Effector memory CD4-positive, alpha-beta T cell (primary cell): ENCODE results near the gene LAMB3.

Experiments
- DNase-seq, 3 donors: peaks; one replicate each; pipeline ENCODE4 v3.0.0-alpha.2; 2020
- H3K27ac ChIP-seq: 2 replicates; pipeline ENCODE4 v1.7.0; 2013; ENCODE audit warnings: mild to moderate bottlenecking, low read length, moderate library complexity; ENCODE audit not compliant: insufficient read depth, poor library complexity, severe bottlenecking
- H3K27me3 ChIP-seq: replicated peaks from 2 replicates; pipeline ENCODE4 v1.7.0; 2013; ENCODE audit warnings: mild to moderate bottlenecking, low read length; ENCODE audit not compliant: insufficient read depth, control insufficient read depth, poor library complexity, severe bottlenecking
- H3K36me3 ChIP-seq: 2 replicates; pipeline ENCODE4 v1.7.0; 2013; ENCODE audit warnings: mild to moderate bottlenecking, low read length, moderate library complexity; ENCODE audit not compliant: control insufficient read depth, insufficient read depth
- H3K4me1 ChIP-seq: 2 replicates; pipeline ENCODE4 v1.7.0; 2013; ENCODE audit warnings: low read length, mild to moderate bottlenecking; ENCODE audit not compliant: control insufficient read depth, insufficient read depth, poor library complexity, severe bottlenecking
- H3K4me3 ChIP-seq: 2 replicates; pipeline ENCODE4 v1.7.0; 2013; ENCODE audit warnings: low read length, low read depth, mild to moderate bottlenecking; ENCODE audit not compliant: insufficient read depth, poor library complexity, severe bottlenecking
- H3K9me3 ChIP-seq: 2 replicates; pipeline ENCODE4 v1.7.0; 2013; ENCODE audit warnings: mild to moderate bottlenecking, low read length, moderate library complexity; ENCODE audit not compliant: control insufficient read depth

The LAMB3 gene

GRCh38 chr1:209610631-209610905, 41.7 kb downstream of the LAMB3 start:
- Histone ChIP-seq H3K27ac (no peak overlapping the region), H3K4me1 (no peaks in the 10 kb centered on the region), H3K4me3 (no peak overlapping the region), H3K9me3 (no peaks in the 10 kb centered on the region), H3K27me3 (no peaks in the 10 kb centered on the region), H3K36me3 (no peaks in the 10 kb centered on the region)
- DNase-seq, result no peak

- Histone ChIP-seq H3K4me1 (no peaks in the 10 kb centered on the region), H3K27ac (no peak overlapping the region), H3K36me3 (no peaks in the 10 kb centered on the region), H3K27me3 (no peaks in the 10 kb centered on the region), H3K9me3 (no peaks in the 10 kb centered on the region), H3K4me3 (no peak overlapping the region)
- no peak for DNase-seq
Observed at GRCh38 chr1:209609791-209610630, 42.2 kb downstream of the LAMB3 start.

- no peak overlapping the region for H3K4me3 ChIP-seq
- no peaks in the 10 kb centered on the region for H3K27me3 ChIP-seq
- DNase-seq, result no peak
- H3K27ac ChIP-seq, result no peak overlapping the region
- no peaks in the 10 kb centered on the region for H3K4me1 ChIP-seq
- H3K36me3 ChIP-seq, result no peaks in the 10 kb centered on the region
- H3K9me3 ChIP-seq, result no peaks in the 10 kb centered on the region
Observed at GRCh38 chr1:209609041-209609790, 43.0 kb downstream of the LAMB3 start.

- Histone ChIP-seq H3K27ac (no peak overlapping the region), H3K27me3 (no peaks in the 10 kb centered on the region), H3K4me1 (no peaks in the 10 kb centered on the region), H3K4me3 (no peak overlapping the region), H3K9me3 (no peaks in the 10 kb centered on the region), H3K36me3 (no peaks in the 10 kb centered on the region)
- no peak for DNase-seq
Observed at GRCh38 chr1:209607795-209608178, 44.4 kb downstream of the LAMB3 start.

GRCh38 chr1:209607102-209607794, 45.0 kb downstream of the LAMB3 start:
- H3K27ac ChIP-seq, result no peak overlapping the region
- H3K9me3 ChIP-seq, result no peaks in the 10 kb centered on the region
- H3K4me3 ChIP-seq, result no peak overlapping the region
- no peaks in the 10 kb centered on the region for H3K27me3 ChIP-seq
- H3K36me3 ChIP-seq, result no peaks in the 10 kb centered on the region
- H3K4me1 ChIP-seq, result no peaks in the 10 kb centered on the region
- no peak for DNase-seq

GRCh38 chr1:209603877-209604276, 48.3 kb downstream of the LAMB3 start:
- no peaks in the 10 kb centered on the region for H3K9me3 ChIP-seq
- no peak overlapping the region for H3K27ac ChIP-seq
- no peaks in the 10 kb centered on the region for H3K4me1 ChIP-seq
- DNase-seq, result no peak
- no peaks in the 10 kb centered on the region for H3K36me3 ChIP-seq
- no peak overlapping the region for H3K4me3 ChIP-seq
- no peaks in the 10 kb centered on the region for H3K27me3 ChIP-seq

- Histone ChIP-seq H3K9me3 (no peaks in the 10 kb centered on the region), H3K36me3 (no peaks in the 10 kb centered on the region), H3K4me1 (no peaks in the 10 kb centered on the region), H3K4me3 (no peak overlapping the region), H3K27ac (no peak overlapping the region), H3K27me3 (no peaks in the 10 kb centered on the region)
- peak in 1 of 3 donors; percentile 6 for DNase-seq
Observed at GRCh38 chr1:209601809-209602657, 50.2 kb downstream of the LAMB3 start.

GRCh38 chr1:209600541-209600940, 51.7 kb downstream of the LAMB3 start:
- no peaks in the 10 kb centered on the region for H3K27me3 ChIP-seq
- no peaks in the 10 kb centered on the region for H3K9me3 ChIP-seq
- no peaks in the 10 kb centered on the region for H3K36me3 ChIP-seq
- DNase-seq, result no peak
- H3K4me1 ChIP-seq, result no peaks in the 10 kb centered on the region
- H3K4me3 ChIP-seq, result no peak overlapping the region
- H3K27ac ChIP-seq, result no peak overlapping the region

- no peak for DNase-seq
- Histone ChIP-seq H3K4me1 (no peaks in the 10 kb centered on the region), H3K27ac (no peak overlapping the region), H3K4me3 (no peak overlapping the region), H3K36me3 (no peaks in the 10 kb centered on the region), H3K27me3 (no peaks in the 10 kb centered on the region), H3K9me3 (no peaks in the 10 kb centered on the region)
Observed at GRCh38 chr1:209598227-209598626, 54.0 kb downstream of the LAMB3 start.
